Activated CD4-positive, alpha-beta T cell treated with anti-CD3 and anti-CD28 coated beads, Interleukin-2, amount 10 ng/mL, durations not matched to agents 24 days and 14 days (primary cell): Measurements from ENCODE around the gene PSMC2. TPM values are rescaled to one million over a fixed set of nuclear protein-coding genes. Genes with fewer than 3 reads are reported as not detected.

Experiments used
- DNase-seq: peaks from one replicate; pipeline ENCODE4 v3.0.0; 2022
- H3K27ac Mint-ChIP-seq: one replicate; pipeline ENCODE4 v1.8.0; 2022; ENCODE audit warnings: mild to moderate bottlenecking, mixed read lengths
- H3K27me3 Mint-ChIP-seq: one replicate; pipeline ENCODE4 v1.8.0; 2022; ENCODE audit warnings: mixed read lengths
- H3K36me3 Mint-ChIP-seq: one replicate; pipeline ENCODE4 v1.8.0; 2022; ENCODE audit warnings: low read depth, mild to moderate bottlenecking, mixed read lengths
- H3K4me1 Mint-ChIP-seq: one replicate; pipeline ENCODE4 v1.8.0; 2021; ENCODE audit warnings: mixed read lengths
- H3K4me3 Mint-ChIP-seq: one replicate; pipeline ENCODE4 v1.8.0; 2022; ENCODE audit warnings: mild to moderate bottlenecking, moderate library complexity, mixed read lengths
- H3K9me3 Mint-ChIP-seq: one replicate; pipeline ENCODE4 v1.8.0; 2021; ENCODE audit warnings: mixed read lengths
- intact Hi-C: fragments of 100-400 bp; cut with micrococcal nuclease; formaldehyde crosslinking; loops from one replicate; pipeline ENCODE4 v1.15.1; 2023
- total RNA-seq: library from RNA; stranded (reverse); gene quantifications from 2 replicates; pipeline ENCODE4 v1.2.3, GENCODE V29; 2022

The PSMC2 gene
- 227 and 229 TPM in 2 replicates for total RNA-seq

DNA sequence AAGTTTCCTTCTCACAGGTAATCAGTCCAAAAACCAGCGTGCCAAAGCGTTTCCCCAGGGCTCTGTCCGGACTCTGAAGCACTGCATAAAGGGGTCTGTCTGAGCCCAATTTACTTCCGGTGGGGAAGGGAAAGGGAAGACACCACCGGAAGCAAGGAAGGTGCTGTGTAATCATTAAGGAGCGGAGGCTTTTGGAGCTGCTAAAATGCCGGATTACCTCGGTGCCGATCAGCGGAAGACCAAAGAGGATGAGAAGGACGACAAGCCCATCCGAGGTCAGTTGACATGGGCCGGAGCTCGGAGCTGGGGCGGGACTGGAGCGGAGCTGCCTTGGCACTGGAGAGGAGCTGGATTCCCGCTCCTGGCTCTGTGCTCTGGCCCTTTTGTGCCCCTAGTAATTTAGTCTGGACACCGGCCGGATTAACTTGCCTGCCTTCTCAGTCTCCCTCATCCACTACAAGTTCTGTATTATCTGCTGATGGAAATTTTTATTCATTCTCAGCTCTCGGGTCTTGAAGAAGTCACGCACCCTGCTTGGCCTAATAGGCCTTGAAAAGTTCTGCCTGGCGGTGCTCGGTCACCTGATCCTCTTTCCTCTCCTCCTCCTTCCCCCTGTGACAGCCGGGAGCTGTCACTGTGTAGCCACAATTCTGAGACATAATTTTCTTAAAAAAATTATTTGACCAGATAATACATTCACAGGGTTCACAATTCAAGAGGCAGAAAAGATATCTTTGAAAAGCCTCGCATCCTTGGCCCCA is at the start of gene PSMC2:
Gene PSMC2, plus strand, starts transcription at position 137 of the 761 bp plus-strand sequence. Its CDS starts 69 bp downstream, at position 206.
- peak; percentile 96 for DNase-seq
- peaks cover 36% of the 10 kb centered on the region for H3K36me3 Mint-ChIP-seq

DNA sequence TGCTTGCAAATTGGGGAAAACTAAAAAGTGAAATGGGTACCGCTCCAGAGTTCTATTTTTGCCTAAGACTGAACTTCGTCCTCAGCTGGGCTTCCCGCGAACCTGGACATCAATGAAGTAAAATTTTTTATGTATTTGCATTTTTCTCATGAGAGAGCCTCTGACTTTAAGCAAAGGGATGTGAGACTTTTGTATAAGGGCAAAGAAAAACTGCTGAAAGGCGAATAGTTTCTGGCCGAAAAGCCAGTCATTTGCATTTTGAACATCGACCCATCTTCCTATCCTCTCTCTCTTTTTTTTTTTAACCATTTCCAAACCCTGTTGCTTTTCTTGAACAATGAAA is 49.6 kb upstream of the PSMC2 start:
- Mint-ChIP-seq H3K9me3 (no peaks in the 10 kb centered on the region), H3K27me3 (peaks cover 12% of the 10 kb centered on the region), H3K4me1 (peaks cover 29% of the 10 kb centered on the region), H3K27ac (peak overlapping the region; percentile 95), H3K4me3 (peak overlapping the region; percentile 99), H3K36me3 (peaks cover 34% of the 10 kb centered on the region)
- intact Hi-C loops, result loop anchor here (1.0 kb wide), 4 partner anchors 18 to 149 kb away; partner anchors contain the start of genes DNAJC2 and NAPEPLD
- no peak for DNase-seq

More for the DNA sequence above, at the start of gene PSMC2:
- Mint-ChIP-seq H3K4me1 (peaks cover 46% of the 10 kb centered on the region), H3K4me3 (peak within 1 kb of the TSS; percentile 97), H3K27ac (peak within 1 kb of the TSS; percentile 96), H3K9me3 (no peaks in the 10 kb centered on the region), H3K27me3 (no peaks in the 10 kb centered on the region)
- intact Hi-C loops, result loop anchor here (1.0 to 10.0 kb wide), 4 partner anchors 198 to 1667 kb away; partner anchors contain the start of genes ARMC10, FBXL13, KMT2E and NAPEPLD

DNA sequence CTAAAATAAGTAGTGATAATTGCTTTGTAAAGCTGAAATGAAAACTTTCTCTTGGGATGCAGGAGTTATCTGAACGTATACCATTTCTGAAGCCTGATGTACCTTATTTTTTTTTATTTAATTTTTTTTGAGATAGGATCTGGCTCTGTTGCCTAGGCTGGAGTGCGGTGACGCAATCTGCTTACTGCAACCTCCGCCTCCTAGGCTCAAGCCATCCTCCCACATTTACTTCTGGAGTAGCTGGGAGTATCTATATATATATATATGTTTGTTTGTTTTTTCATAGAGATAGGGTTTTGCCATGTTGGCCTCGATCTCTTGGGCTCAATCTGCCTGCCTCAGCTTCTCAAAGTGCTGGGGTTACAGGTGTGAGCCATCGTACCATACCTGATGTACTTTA is 47.8 kb upstream of the PSMC2 start:
- no peaks in the 10 kb centered on the region for H3K9me3 Mint-ChIP-seq
- no peaks in the 10 kb centered on the region for H3K27me3 Mint-ChIP-seq
- no peak overlapping the region for H3K4me3 Mint-ChIP-seq
- intact Hi-C loops, result no loop called here
- no peak for DNase-seq
- peaks cover 34% of the 10 kb centered on the region for H3K4me1 Mint-ChIP-seq
- peaks cover 50% of the 10 kb centered on the region for H3K36me3 Mint-ChIP-seq
- H3K27ac Mint-ChIP-seq, result no peak overlapping the region

GRCh38 chr7:103301441-103301840 is 46.0 kb upstream of the PSMC2 start:
- H3K27me3 Mint-ChIP-seq, result no peaks in the 10 kb centered on the region
- peaks cover 62% of the 10 kb centered on the region for H3K36me3 Mint-ChIP-seq
- no peak overlapping the region for H3K27ac Mint-ChIP-seq
- H3K4me3 Mint-ChIP-seq, result no peak overlapping the region
- H3K9me3 Mint-ChIP-seq, result no peaks in the 10 kb centered on the region
- peaks cover 35% of the 10 kb centered on the region for H3K4me1 Mint-ChIP-seq
- intact Hi-C loops, result no loop called here
- DNase-seq, result no peak

- no peak overlapping the region for H3K27ac Mint-ChIP-seq
- no peaks in the 10 kb centered on the region for H3K9me3 Mint-ChIP-seq
- intact Hi-C loops, result no loop called here
- no peak overlapping the region for H3K4me3 Mint-ChIP-seq
- H3K36me3 Mint-ChIP-seq, result peaks cover 72% of the 10 kb centered on the region
- DNase-seq, result no peak
- H3K4me1 Mint-ChIP-seq, result peaks cover 8% of the 10 kb centered on the region
- no peaks in the 10 kb centered on the region for H3K27me3 Mint-ChIP-seq
These were observed 39.8 kb upstream of the PSMC2 start for GRCh38 chr7:103307503-103308231.

DNA sequence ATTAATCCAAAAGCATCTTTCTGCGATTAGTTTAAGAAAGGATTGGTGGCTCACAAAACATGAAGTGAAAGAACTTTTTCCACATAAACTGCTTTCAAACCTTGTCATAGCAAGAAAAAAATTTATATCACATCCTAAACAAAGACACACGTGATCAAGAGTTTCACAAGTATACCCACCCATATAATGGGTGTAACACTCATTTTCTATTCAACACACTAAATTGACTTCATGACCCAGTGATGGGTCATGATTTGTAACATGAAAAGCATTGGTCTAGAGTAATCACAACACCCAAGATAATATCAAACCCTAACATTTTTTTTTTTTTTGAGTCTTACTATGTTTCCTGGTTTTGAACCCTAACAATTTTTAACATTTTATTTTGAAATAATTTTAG is 32.6 kb upstream of the PSMC2 start:
- H3K9me3 Mint-ChIP-seq, result no peaks in the 10 kb centered on the region
- intact Hi-C loops, result no loop called here
- H3K4me1 Mint-ChIP-seq, result peaks cover 6% of the 10 kb centered on the region
- H3K4me3 Mint-ChIP-seq, result no peak overlapping the region
- no peak for DNase-seq
- H3K36me3 Mint-ChIP-seq, result peaks cover 84% of the 10 kb centered on the region
- H3K27ac Mint-ChIP-seq, result no peak overlapping the region
- H3K27me3 Mint-ChIP-seq, result no peaks in the 10 kb centered on the region

- Mint-ChIP-seq H3K27me3 (no peaks in the 10 kb centered on the region), H3K9me3 (no peaks in the 10 kb centered on the region), H3K4me3 (no peak overlapping the region), H3K36me3 (peaks cover 77% of the 10 kb centered on the region), H3K4me1 (peaks cover 4% of the 10 kb centered on the region), H3K27ac (no peak overlapping the region)
- intact Hi-C loops, result no loop called here
- DNase-seq, result no peak
These were observed 31.0 kb upstream of the PSMC2 start for GRCh38 chr7:103316380-103316941.

GRCh38 chr7:103317009-103317408 is 30.4 kb upstream of the PSMC2 start:
- DNase-seq, result no peak
- intact Hi-C loops, result no loop called here
- no peak overlapping the region for H3K27ac Mint-ChIP-seq
- H3K9me3 Mint-ChIP-seq, result no peaks in the 10 kb centered on the region
- peaks cover 77% of the 10 kb centered on the region for H3K36me3 Mint-ChIP-seq
- no peaks in the 10 kb centered on the region for H3K27me3 Mint-ChIP-seq
- H3K4me1 Mint-ChIP-seq, result peaks cover 4% of the 10 kb centered on the region
- no peak overlapping the region for H3K4me3 Mint-ChIP-seq

GRCh38 chr7:103325744-103326143 is 21.7 kb upstream of the PSMC2 start:
- H3K27me3 Mint-ChIP-seq, result no peaks in the 10 kb centered on the region
- H3K4me3 Mint-ChIP-seq, result no peak overlapping the region
- DNase-seq, result no peak
- intact Hi-C loops, result no loop called here
- no peaks in the 10 kb centered on the region for H3K9me3 Mint-ChIP-seq
- peak overlapping the region; percentile 76 for H3K27ac Mint-ChIP-seq
- peaks cover 43% of the 10 kb centered on the region for H3K36me3 Mint-ChIP-seq
- peaks cover 4% of the 10 kb centered on the region for H3K4me1 Mint-ChIP-seq

GRCh38 chr7:103336761-103337160 is 10.7 kb upstream of the PSMC2 start:
- Mint-ChIP-seq H3K36me3 (peaks cover 50% of the 10 kb centered on the region), H3K27me3 (no peaks in the 10 kb centered on the region), H3K9me3 (no peaks in the 10 kb centered on the region), H3K27ac (no peak overlapping the region), H3K4me1 (peaks cover 24% of the 10 kb centered on the region), H3K4me3 (no peak overlapping the region)
- no peak for DNase-seq
- intact Hi-C loops, result no loop called here

- no peak overlapping the region for H3K27ac Mint-ChIP-seq
- H3K4me3 Mint-ChIP-seq, result no peak overlapping the region
- peaks cover 27% of the 10 kb centered on the region for H3K4me1 Mint-ChIP-seq
- H3K27me3 Mint-ChIP-seq, result no peaks in the 10 kb centered on the region
- DNase-seq, result no peak
- H3K9me3 Mint-ChIP-seq, result no peaks in the 10 kb centered on the region
- peaks cover 52% of the 10 kb centered on the region for H3K36me3 Mint-ChIP-seq
- intact Hi-C loops, result no loop called here
These were observed 8.6 kb upstream of the PSMC2 start for GRCh38 chr7:103338864-103339263.

GRCh38 chr7:103341466-103341865 is 6.0 kb upstream of the PSMC2 start:
- H3K4me1 Mint-ChIP-seq, result peaks cover 40% of the 10 kb centered on the region
- no peak for DNase-seq
- H3K9me3 Mint-ChIP-seq, result no peaks in the 10 kb centered on the region
- intact Hi-C loops, result loop anchor here (5.0 to 10.0 kb wide), 4 partner anchors 66 to 1673 kb away; partner anchors contain the start of genes ARMC10, FBXL13 and KMT2E
- no peak overlapping the region for H3K4me3 Mint-ChIP-seq
- no peak overlapping the region for H3K27ac Mint-ChIP-seq
- no peaks in the 10 kb centered on the region for H3K27me3 Mint-ChIP-seq
- peaks cover 55% of the 10 kb centered on the region for H3K36me3 Mint-ChIP-seq

DNA sequence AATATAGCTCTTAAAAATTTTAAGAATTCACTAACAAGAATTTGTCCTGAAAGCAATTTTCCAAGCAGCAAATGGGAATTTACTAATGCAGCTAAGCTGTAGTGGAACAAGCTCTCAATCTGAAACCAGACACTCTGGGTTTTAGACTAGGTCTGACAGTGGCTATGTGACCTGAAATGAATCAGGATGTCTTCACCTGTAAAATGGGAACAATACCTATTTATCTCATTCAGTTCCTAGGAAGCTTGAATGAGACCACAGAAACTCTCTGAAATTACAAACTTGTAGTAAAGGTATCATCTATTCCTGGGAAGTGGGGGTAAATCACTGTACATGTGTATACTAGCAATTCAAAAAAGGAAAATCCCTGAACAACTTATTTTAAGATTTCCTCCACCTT is 4.1 kb upstream of the PSMC2 start:
- no peak for DNase-seq
- Mint-ChIP-seq H3K36me3 (peaks cover 45% of the 10 kb centered on the region), H3K9me3 (no peaks in the 10 kb centered on the region), H3K4me3 (peak overlapping the region; percentile 100), H3K4me1 (peaks cover 47% of the 10 kb centered on the region), H3K27me3 (no peaks in the 10 kb centered on the region), H3K27ac (peak overlapping the region; percentile 99)
- intact Hi-C loops, result loop anchor here (5.0 to 10.0 kb wide), 4 partner anchors 64 to 1671 kb away; partner anchors contain the start of genes ARMC10, FBXL13 and KMT2E
